CD14-positive monocyte (primary cell): ENCODE measurements around the gene NDUFB11. TPM values are rescaled to one million over a fixed set of nuclear protein-coding genes. Genes with fewer than 3 reads are reported as not detected.
A peak's percentile ranks its signal among the peaks of the same experiment; 100 is the strongest.

Experiments
- DNase-seq, 3 donors: peaks; one replicate each; pipeline ENCODE4 v3.0.0-alpha.2; 2011 to 2022
- H2AFZ ChIP-seq: 2 replicates; pipeline ENCODE4 v1.6.0; 2012; ENCODE audit warnings: mild to moderate bottlenecking, low read depth, low read length, inconsistent platforms; ENCODE audit not compliant: insufficient read depth, poor library complexity, severe bottlenecking
- H3K27ac ChIP-seq, 2 donors: 1 replicate in 1 of 2; 2 replicates in 1 of 2; pipeline ENCODE4 v1.5.1; 2012 to 2013; ENCODE audit warnings: low read length in 2 of 2, control low read depth in 1 of 2, inconsistent platforms in 1 of 2, low read depth in 1 of 2, mild to moderate bottlenecking in 1 of 2
- H3K27me3 ChIP-seq, 2 donors: one replicate each; pipeline versions ENCODE4 v1.6.0 to v1.6.1; 2011 to 2013; ENCODE audit warnings: low read length in 2 of 2; ENCODE audit not compliant: control insufficient read depth in 2 of 2, insufficient read depth in 2 of 2
- H3K36me3 ChIP-seq, 2 donors: replicated peaks in 1 of 2; 1 replicate in 1 of 2; 2 replicates in 1 of 2; pipeline versions ENCODE4 v1.5.1 to v1.6.1; 2012 to 2013; ENCODE audit warnings: low read length in 2 of 2, control low read depth in 1 of 2, inconsistent platforms in 1 of 2, mild to moderate bottlenecking in 1 of 2; ENCODE audit not compliant: insufficient read depth in 2 of 2, control insufficient read depth in 1 of 2
- H3K4me1 ChIP-seq, 2 donors: 1 replicate in 1 of 2; 2 replicates in 1 of 2; pipeline versions ENCODE4 v1.5.1 to v1.6.1; 2012 to 2013; ENCODE audit warnings: low read length in 2 of 2, control low read depth in 1 of 2, inconsistent platforms in 1 of 2, mild to moderate bottlenecking in 1 of 2, moderate library complexity in 1 of 2; ENCODE audit not compliant: insufficient read depth in 2 of 2, control insufficient read depth in 1 of 2
- H3K4me2 ChIP-seq: replicated peaks from 2 replicates; pipeline ENCODE3; 2012; ENCODE audit warnings: low read length, moderate library complexity, mild to moderate bottlenecking; ENCODE audit not compliant: poor library complexity, severe bottlenecking; ENCODE audit errors: extremely low read depth
- H3K4me3 ChIP-seq, 3 experiments: fragments of 200-600 bp in 1 of 3; sonication (generic) in 1 of 3; replicated peaks in 1 of 3; 1 replicate in 2 of 3; 2 replicates in 1 of 3; pipeline ENCODE4 v1.5.1; 2011 to 2013; ENCODE audit warnings: low read length in 3 of 3, mild to moderate bottlenecking in 3 of 3, control low read depth in 2 of 3, low read depth in 2 of 3, inconsistent platforms in 1 of 3, moderate library complexity in 1 of 3
- H3K79me2 ChIP-seq: 2 replicates; pipeline ENCODE4 v1.6.0; 2012; ENCODE audit warnings: mild to moderate bottlenecking, control low read depth, inconsistent platforms, low read length, moderate library complexity; ENCODE audit not compliant: insufficient read depth
- H3K9ac ChIP-seq: 2 replicates; pipeline ENCODE4 v1.6.0; 2017; ENCODE audit warnings: low read length, mild to moderate bottlenecking; ENCODE audit not compliant: insufficient read depth, poor library complexity, severe bottlenecking
- H3K9me3 ChIP-seq, 2 donors: replicated peaks in 1 of 2; 1 replicate in 1 of 2; 2 replicates in 1 of 2; pipeline versions ENCODE4 v1.5.1 to v1.6.1; 2012 to 2013; ENCODE audit warnings: low read length in 2 of 2, control low read depth in 1 of 2; ENCODE audit not compliant: control insufficient read depth in 1 of 2, insufficient read depth in 1 of 2
- H4K20me1 ChIP-seq: 2 replicates; pipeline ENCODE4 v1.6.0; 2012; ENCODE audit warnings: mild to moderate bottlenecking, low read length, control low read depth, moderate library complexity; ENCODE audit not compliant: insufficient read depth
- H3K27ac Mint-ChIP-seq, 7 donors: one replicate each; pipeline ENCODE4 v1.8.0; 2020; ENCODE audit warnings: mild to moderate bottlenecking in 7 of 7, mixed read lengths in 7 of 7, moderate library complexity in 6 of 7, inconsistent platforms in 2 of 7
- H3K27me3 Mint-ChIP-seq, 3 donors: one replicate each; pipeline ENCODE4 v1.8.0; 2021 to 2022; ENCODE audit warnings: low read depth in 3 of 3, mild to moderate bottlenecking in 3 of 3, mixed read lengths in 3 of 3, moderate library complexity in 3 of 3, inconsistent platforms in 1 of 3
- H3K36me3 Mint-ChIP-seq, 2 donors: one replicate each; pipeline ENCODE4 v1.8.0; 2020; ENCODE audit warnings: mixed read lengths in 2 of 2, inconsistent platforms in 1 of 2, mild to moderate bottlenecking in 1 of 2
- H3K4me1 Mint-ChIP-seq: one replicate; pipeline ENCODE4 v1.8.0; 2020; ENCODE audit warnings: mild to moderate bottlenecking, mixed read lengths
- H3K4me3 Mint-ChIP-seq, 2 donors: one replicate each; pipeline ENCODE4 v1.8.0; 2020; ENCODE audit warnings: mild to moderate bottlenecking in 2 of 2, mixed read lengths in 2 of 2, moderate library complexity in 1 of 2
- H3K9me3 Mint-ChIP-seq, 7 donors: one replicate each; pipeline ENCODE4 v1.8.0; 2020 to 2022; ENCODE audit warnings: mixed read lengths in 7 of 7, mild to moderate bottlenecking in 6 of 7, moderate library complexity in 6 of 7, inconsistent platforms in 2 of 7
- CTCF ChIP-seq: fragments of 200-600 bp; IDR thresholded peaks from one replicate; pipeline ENCODE4 v1.8.0; 2022; ENCODE audit warnings: antibody characterized with exemption, mild to moderate bottlenecking
- WGBS: methylation state at CpG from one replicate; pipeline ENCODE4 v1.1.5; 2013; ENCODE audit warnings: missing lambda C conversion rate; ENCODE audit not compliant: insufficient coverage; 5-methylcytosine and 5-hydroxymethylcytosine counted together
- intact Hi-C, 2 donors: fragments of 100-400 bp; cut with micrococcal nuclease; formaldehyde crosslinking; loops; one replicate each; pipeline versions ENCODE4 v1.15.0 to v1.15.1; 2023
- polyA plus RNA-seq, 3 donors: library from polyadenylated mRNA; depleted of rRNA in 1 of 3; unstranded in 2 of 3; stranded (reverse) in 1 of 3; fragments of 300-500 nt in 2 of 3; fragments of >200 nt in 1 of 3; fragmentation: Illumina TruSeq in 2 of 3; gene quantifications; 1 replicate in 2 of 3; 2 replicates in 1 of 3; pipeline ENCODE4 v1.2.3, GENCODE V29; 2012 to 2021

Gene NDUFB11
- polyA plus RNA-seq, 3 donors: 35.2 to 139 (median 104) TPM

GRCh38 chrX:47190445-47191269 lies 46.2 kb upstream of the NDUFB11 start:
- Mint-ChIP-seq H3K27ac (peak overlapping the region; percentile 65 to 90 (median 83)), H3K27me3 (peaks cover 0 to 39% (median 3%) of the 10 kb centered on the region in 3 donors), H3K4me3 (peak overlapping the region; percentile 86 to 96), H3K9me3 (peaks cover 0 to 7% (median 0%) of the 10 kb centered on the region in 7 donors), H3K4me1 (peaks cover 36% of the 10 kb centered on the region), H3K36me3 (peaks cover 10 to 20% of the 10 kb centered on the region in 2 donors)
- no peaks in the 10 kb centered on the region for H3K9me3 ChIP-seq
- intact Hi-C loops: loop anchor here (5.0 to 10.0 kb wide), 6 partner anchors 192 to 644 kb away; partner anchors contain the start of genes ZNF41 (in 1 of the 2) and ZNF81 (in 1 of the 2)
- no peak for TF ChIP-seq CTCF
- H3K4me2 ChIP-seq: peak overlapping the region; percentile 91
- peaks cover 0 to 3% of the 10 kb centered on the region in 2 donors for H3K27me3 ChIP-seq
- WGBS: under 1% methylated on average over 28 of the region's 40 CpGs
- peaks cover 29% of the 10 kb centered on the region for H3K79me2 ChIP-seq
- H3K4me3 ChIP-seq: peak overlapping the region; percentile 50 to 84 (median 71)
- H3K27ac ChIP-seq: peak overlapping the region; percentile 17 to 57
- peak overlapping the region; percentile 63 for H3K9ac ChIP-seq
- peaks cover 40 to 41% of the 10 kb centered on the region in 2 donors for H3K4me1 ChIP-seq
- H2AFZ ChIP-seq: peak overlapping the region; percentile 83
- peak; percentile 76 to 86 (median 79) for DNase-seq
- peaks cover 2% of the 10 kb centered on the region for H4K20me1 ChIP-seq
- peaks cover 9 to 17% of the 10 kb centered on the region in 2 donors for H3K36me3 ChIP-seq

- H3K9me3 ChIP-seq: no peaks in the 10 kb centered on the region
- H3K27ac ChIP-seq: no peak overlapping the region
- H2AFZ ChIP-seq: no peak overlapping the region
- Mint-ChIP-seq H3K4me1 (peaks cover 29% of the 10 kb centered on the region), H3K36me3 (peaks cover 17 to 23% of the 10 kb centered on the region in 2 donors), H3K4me3 (no peak overlapping the region), H3K27ac (no peak overlapping the region), H3K9me3 (peaks cover 0 to 7% (median 0%) of the 10 kb centered on the region in 7 donors), H3K27me3 (peaks cover 0 to 38% (median 3%) of the 10 kb centered on the region in 3 donors)
- WGBS: 98% methylated on average over 9 of the region's 19 CpGs
- H4K20me1 ChIP-seq: no peaks in the 10 kb centered on the region
- H3K27me3 ChIP-seq: peaks cover 0 to 3% of the 10 kb centered on the region in 2 donors
- TF ChIP-seq CTCF: no peak
- peaks cover 21% of the 10 kb centered on the region for H3K79me2 ChIP-seq
- H3K4me1 ChIP-seq: peaks cover 32 to 33% of the 10 kb centered on the region in 2 donors
- peaks cover 17 to 25% of the 10 kb centered on the region in 2 donors for H3K36me3 ChIP-seq
- H3K4me3 ChIP-seq: no peak overlapping the region
- no peak overlapping the region for H3K9ac ChIP-seq
- intact Hi-C loops: loop anchor here (5.0 to 10.0 kb wide), 6 partner anchors 192 to 645 kb away; partner anchors contain the start of genes ZNF41 (in 1 of the 2) and ZNF81 (in 1 of the 2)
- no peak overlapping the region for H3K4me2 ChIP-seq
- DNase-seq: no peak
Measured at GRCh38 chrX:47189906-47190305, 45.4 kb upstream of the NDUFB11 start.
